SKM-1 (cell line): ENCODE results near the gene FTCD.
"Not testable (repeated sequence)": the region's sequence is repeated elsewhere in the genome, so short reads cannot be mapped to it uniquely, and the experiment has no call there.

Source experiments
- DNase-seq: peaks from one replicate; lab custom pipeline; 2025; ENCODE audit not compliant: unreplicated experiment; lab: John Stamatoyannopoulos, UW

Gene FTCD

GRCh38 chr21:46113497-46114176 is 41.7 kb downstream of the FTCD start:
- DNase-seq, result no peak

- no peak for DNase-seq
Measured at GRCh38 chr21:46112725-46113215, 42.6 kb downstream of the FTCD start.

GRCh38 chr21:46111857-46112724 is 43.3 kb downstream of the FTCD start:
- DNase-seq, result no peak

DNA sequence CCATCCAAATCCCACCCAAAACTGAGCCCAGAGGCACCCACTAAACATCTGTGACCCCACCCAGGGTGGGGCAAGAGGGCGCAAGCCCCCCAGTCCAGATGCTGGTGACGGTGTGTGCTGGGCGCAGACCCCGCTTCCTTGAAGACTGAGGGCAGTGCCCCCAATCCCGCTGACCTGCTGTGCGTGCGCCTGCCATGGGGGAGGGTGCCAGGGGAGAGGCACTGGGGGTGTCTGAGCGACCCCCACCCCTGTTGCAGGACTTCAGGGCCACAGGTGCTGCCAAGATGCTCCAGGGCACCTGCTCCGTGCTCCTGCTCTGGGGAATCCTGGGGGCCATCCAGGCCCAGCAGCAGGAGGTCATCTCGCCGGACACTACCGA is 44.2 kb downstream of the FTCD start:
- no peak for DNase-seq

- DNase-seq, result no peak
Measured at GRCh38 chr21:46110499-46111192, 44.7 kb downstream of the FTCD start.

DNA sequence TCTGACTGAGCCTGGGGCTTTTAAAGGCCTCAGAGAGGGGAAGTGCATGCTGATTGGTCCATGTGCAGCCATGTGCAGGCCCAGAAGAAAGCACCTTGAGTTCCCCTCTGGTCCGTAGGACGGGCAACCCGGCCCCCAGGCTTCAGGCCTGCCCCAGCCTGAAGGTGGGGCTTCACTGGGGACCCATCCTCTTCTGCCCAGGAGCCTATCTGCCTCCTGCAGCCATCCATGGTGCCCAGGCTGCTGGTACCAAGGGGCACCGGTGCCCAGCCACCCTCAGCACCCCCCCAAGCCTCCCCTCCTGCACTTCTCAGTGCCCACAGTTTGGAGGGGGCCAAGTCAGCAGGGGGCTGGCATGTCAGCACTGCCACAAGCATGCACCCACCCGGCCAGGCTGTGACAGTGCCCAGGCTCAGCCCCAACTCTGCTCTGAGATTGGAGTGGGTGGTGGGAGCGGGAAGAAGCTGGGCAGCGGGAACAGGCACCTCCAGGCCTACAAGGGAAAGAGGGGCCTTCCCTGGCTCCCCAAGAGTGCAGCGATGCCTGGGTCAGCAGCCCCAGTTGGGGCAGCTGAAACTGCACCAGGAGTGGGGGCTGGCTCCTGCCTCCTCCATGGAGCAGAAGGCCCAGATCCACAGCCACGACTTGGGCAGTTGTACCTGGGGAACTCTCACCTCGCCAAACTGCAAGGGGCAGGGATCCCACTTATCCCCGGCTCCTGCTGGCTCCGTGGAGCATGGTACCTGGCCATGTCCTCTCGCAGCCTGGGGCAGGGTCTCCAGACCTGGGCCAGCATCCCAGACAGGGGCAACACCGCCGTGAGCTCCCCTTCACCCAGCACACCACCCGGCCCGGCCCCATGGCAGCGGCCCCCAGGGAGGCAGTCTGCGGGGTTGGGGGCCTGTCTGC is 45.8 kb downstream of the FTCD start:
- no peak for DNase-seq

- DNase-seq, result no peak
Measured at GRCh38 chr21:46108827-46109312, 46.5 kb downstream of the FTCD start.

GRCh38 chr21:46107376-46107775 is 48.0 kb downstream of the FTCD start:
- not testable (repeated sequence) for DNase-seq

- DNase-seq, result no peak
Measured at GRCh38 chr21:46104104-46104503, 51.3 kb downstream of the FTCD start.

DNA sequence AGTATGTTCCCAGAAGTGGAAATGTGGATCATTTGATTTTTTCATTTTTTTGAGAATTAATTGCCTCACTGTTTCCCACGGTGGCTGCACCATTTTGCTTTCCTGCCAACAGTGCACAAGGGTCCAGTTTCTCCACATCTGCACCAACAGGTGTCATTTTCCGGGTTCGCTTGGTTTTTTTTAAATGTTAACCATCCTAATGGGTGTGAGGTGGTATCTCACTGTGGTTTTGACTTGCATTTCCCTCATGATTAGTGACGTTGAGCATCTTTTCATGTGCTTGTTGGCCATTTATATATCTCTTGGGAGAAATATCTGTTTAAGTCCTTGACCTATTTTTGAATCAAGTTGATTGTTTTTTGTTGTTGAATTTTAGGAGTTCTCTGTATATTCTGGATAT is 54.5 kb downstream of the FTCD start:
- no peak for DNase-seq

DNA sequence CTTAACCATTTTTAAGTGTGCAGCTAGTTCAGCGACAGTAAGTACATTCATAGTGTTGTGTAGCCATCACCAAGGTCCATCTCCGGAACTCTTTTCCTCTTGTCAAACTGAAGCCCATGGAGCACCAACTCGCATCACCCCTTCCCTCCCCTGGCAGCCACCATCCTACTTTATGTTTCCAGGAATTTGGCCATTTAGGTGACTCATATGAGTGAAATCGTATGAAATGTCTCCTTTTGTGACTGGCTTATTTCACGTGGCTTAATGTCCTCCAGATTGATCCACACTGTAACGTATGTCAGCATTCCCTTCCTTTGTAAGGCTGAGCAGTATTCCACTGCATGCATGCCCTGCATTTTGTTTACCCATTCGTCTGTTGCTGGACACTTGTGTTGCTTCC is 55.0 kb downstream of the FTCD start:
- DNase-seq, result no peak

DNA sequence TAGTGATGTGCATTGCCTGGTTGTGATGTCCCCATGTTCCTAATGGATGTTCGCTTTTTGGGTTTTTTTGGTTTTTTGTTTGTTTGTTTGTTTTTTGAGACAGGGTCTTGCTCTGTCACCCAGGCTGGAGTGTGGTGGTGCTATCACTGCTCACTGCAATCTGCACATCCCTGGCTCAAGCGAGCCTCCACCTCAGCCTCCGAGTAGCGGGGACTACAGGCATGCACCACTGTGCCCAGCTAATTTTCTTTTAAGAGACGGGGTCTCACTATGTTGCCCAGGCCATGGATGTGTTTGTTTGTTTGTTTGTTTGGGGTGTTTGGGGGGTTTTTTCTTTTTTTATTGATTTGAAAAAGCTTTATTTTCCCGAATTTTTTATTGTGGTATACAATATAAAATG is 55.4 kb downstream of the FTCD start:
- no peak for DNase-seq

DNA sequence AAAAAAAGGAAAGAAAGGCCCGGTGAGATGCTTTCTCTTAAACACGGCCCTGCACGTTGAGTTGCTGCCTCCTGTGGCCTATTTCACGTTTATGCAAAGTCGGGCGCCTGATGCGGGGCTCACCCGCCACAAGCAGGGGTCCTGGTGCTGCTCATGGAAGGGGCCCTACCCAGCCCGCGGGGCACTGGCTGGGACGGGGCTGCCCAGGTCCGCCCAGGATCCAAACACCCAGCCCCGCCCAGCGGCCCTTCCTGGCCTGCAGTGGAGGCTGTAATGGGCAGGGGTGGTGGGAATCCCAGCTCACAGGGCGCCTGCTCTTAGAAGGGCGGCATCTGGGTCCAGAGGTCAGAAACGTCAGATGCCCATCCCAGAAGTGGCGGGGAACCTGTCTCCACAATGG is 55.9 kb downstream of the FTCD start:
- DNase-seq, result no peak

- DNase-seq, result no peak
Measured at GRCh38 chr21:46098303-46099141, 56.9 kb downstream of the FTCD start.

GRCh38 chr21:46097336-46098293 is 57.8 kb downstream of the FTCD start, which contains the start of gene COL6A2:
COL6A2 (plus strand) TSS chr21:46098112.
- no peak for DNase-seq

DNA sequence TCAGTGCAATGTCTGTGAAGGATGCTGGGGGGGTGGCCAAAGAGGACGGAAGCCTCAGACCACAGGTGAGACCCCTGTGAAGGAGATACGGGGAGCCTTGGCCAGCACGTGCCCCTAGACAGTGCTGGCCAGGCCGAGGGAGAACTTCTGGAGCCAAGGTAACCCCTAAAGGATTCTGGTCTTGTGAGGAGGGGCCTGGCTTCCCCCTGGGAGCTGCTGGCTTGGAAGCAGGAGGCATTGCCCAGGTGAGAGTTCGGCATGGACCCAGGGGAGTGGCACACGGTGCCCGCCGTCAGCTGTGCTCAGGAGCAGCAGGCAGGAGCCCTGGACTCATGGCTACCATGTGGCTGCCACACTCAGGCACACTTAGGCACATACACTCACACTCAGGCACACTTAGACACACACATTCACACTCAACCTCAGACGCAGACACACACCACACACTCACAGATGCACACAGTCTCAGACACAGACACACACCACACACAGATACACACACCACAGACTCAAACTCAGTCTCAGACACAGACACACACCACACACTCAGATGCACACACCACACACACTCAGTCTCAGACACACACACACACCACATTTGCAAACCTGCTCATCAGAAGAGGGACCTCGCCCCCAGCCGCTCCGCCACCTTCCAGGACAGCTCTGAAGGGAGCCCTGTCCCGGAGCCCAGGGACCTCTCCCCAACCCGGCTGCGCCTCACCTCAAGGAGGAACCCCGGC is 58.6 kb downstream of the FTCD start:
- DNase-seq, result no peak

GRCh38 chr21:46095814-46096595 is 59.4 kb downstream of the FTCD start:
- DNase-seq, result no peak
